CD14-positive monocyte (primary cell): ENCODE data around the gene NPLOC4. TPM values are rescaled to one million over a fixed set of nuclear protein-coding genes. Genes with fewer than 3 reads are reported as not detected.
A peak's percentile ranks its signal among the peaks of the same experiment; 100 is the strongest.

Source experiments
- DNase-seq, 3 donors: peaks; one replicate each; pipeline ENCODE4 v3.0.0-alpha.2; 2011 to 2022
- H2AFZ ChIP-seq: 2 replicates; pipeline ENCODE4 v1.6.0; 2012; ENCODE audit warnings: mild to moderate bottlenecking, low read depth, low read length, inconsistent platforms; ENCODE audit not compliant: insufficient read depth, poor library complexity, severe bottlenecking
- H3K27ac ChIP-seq, 2 donors: 1 replicate in 1 of 2; 2 replicates in 1 of 2; pipeline ENCODE4 v1.5.1; 2012 to 2013; ENCODE audit warnings: low read length in 2 of 2, control low read depth in 1 of 2, inconsistent platforms in 1 of 2, low read depth in 1 of 2, mild to moderate bottlenecking in 1 of 2
- H3K27me3 ChIP-seq, 2 donors: one replicate each; pipeline versions ENCODE4 v1.6.0 to v1.6.1; 2011 to 2013; ENCODE audit warnings: low read length in 2 of 2; ENCODE audit not compliant: control insufficient read depth in 2 of 2, insufficient read depth in 2 of 2
- H3K36me3 ChIP-seq, 2 donors: replicated peaks in 1 of 2; 1 replicate in 1 of 2; 2 replicates in 1 of 2; pipeline versions ENCODE4 v1.5.1 to v1.6.1; 2012 to 2013; ENCODE audit warnings: low read length in 2 of 2, control low read depth in 1 of 2, inconsistent platforms in 1 of 2, mild to moderate bottlenecking in 1 of 2; ENCODE audit not compliant: insufficient read depth in 2 of 2, control insufficient read depth in 1 of 2
- H3K4me1 ChIP-seq, 2 donors: 1 replicate in 1 of 2; 2 replicates in 1 of 2; pipeline versions ENCODE4 v1.5.1 to v1.6.1; 2012 to 2013; ENCODE audit warnings: low read length in 2 of 2, control low read depth in 1 of 2, inconsistent platforms in 1 of 2, mild to moderate bottlenecking in 1 of 2, moderate library complexity in 1 of 2; ENCODE audit not compliant: insufficient read depth in 2 of 2, control insufficient read depth in 1 of 2
- H3K4me2 ChIP-seq: replicated peaks from 2 replicates; pipeline ENCODE3; 2012; ENCODE audit warnings: low read length, moderate library complexity, mild to moderate bottlenecking; ENCODE audit not compliant: poor library complexity, severe bottlenecking; ENCODE audit errors: extremely low read depth
- H3K4me3 ChIP-seq, 3 experiments: fragments of 200-600 bp in 1 of 3; sonication (generic) in 1 of 3; replicated peaks in 1 of 3; 1 replicate in 2 of 3; 2 replicates in 1 of 3; pipeline ENCODE4 v1.5.1; 2011 to 2013; ENCODE audit warnings: low read length in 3 of 3, mild to moderate bottlenecking in 3 of 3, control low read depth in 2 of 3, low read depth in 2 of 3, inconsistent platforms in 1 of 3, moderate library complexity in 1 of 3
- H3K79me2 ChIP-seq: 2 replicates; pipeline ENCODE4 v1.6.0; 2012; ENCODE audit warnings: mild to moderate bottlenecking, control low read depth, inconsistent platforms, low read length, moderate library complexity; ENCODE audit not compliant: insufficient read depth
- H3K9ac ChIP-seq: 2 replicates; pipeline ENCODE4 v1.6.0; 2017; ENCODE audit warnings: low read length, mild to moderate bottlenecking; ENCODE audit not compliant: insufficient read depth, poor library complexity, severe bottlenecking
- H3K9me3 ChIP-seq, 2 donors: replicated peaks in 1 of 2; 1 replicate in 1 of 2; 2 replicates in 1 of 2; pipeline versions ENCODE4 v1.5.1 to v1.6.1; 2012 to 2013; ENCODE audit warnings: low read length in 2 of 2, control low read depth in 1 of 2; ENCODE audit not compliant: control insufficient read depth in 1 of 2, insufficient read depth in 1 of 2
- H4K20me1 ChIP-seq: 2 replicates; pipeline ENCODE4 v1.6.0; 2012; ENCODE audit warnings: mild to moderate bottlenecking, low read length, control low read depth, moderate library complexity; ENCODE audit not compliant: insufficient read depth
- H3K27ac Mint-ChIP-seq, 7 donors: one replicate each; pipeline ENCODE4 v1.8.0; 2020; ENCODE audit warnings: mild to moderate bottlenecking in 7 of 7, mixed read lengths in 7 of 7, moderate library complexity in 6 of 7, inconsistent platforms in 2 of 7
- H3K27me3 Mint-ChIP-seq, 3 donors: one replicate each; pipeline ENCODE4 v1.8.0; 2021 to 2022; ENCODE audit warnings: low read depth in 3 of 3, mild to moderate bottlenecking in 3 of 3, mixed read lengths in 3 of 3, moderate library complexity in 3 of 3, inconsistent platforms in 1 of 3
- H3K36me3 Mint-ChIP-seq, 2 donors: one replicate each; pipeline ENCODE4 v1.8.0; 2020; ENCODE audit warnings: mixed read lengths in 2 of 2, inconsistent platforms in 1 of 2, mild to moderate bottlenecking in 1 of 2
- H3K4me1 Mint-ChIP-seq: one replicate; pipeline ENCODE4 v1.8.0; 2020; ENCODE audit warnings: mild to moderate bottlenecking, mixed read lengths
- H3K4me3 Mint-ChIP-seq, 2 donors: one replicate each; pipeline ENCODE4 v1.8.0; 2020; ENCODE audit warnings: mild to moderate bottlenecking in 2 of 2, mixed read lengths in 2 of 2, moderate library complexity in 1 of 2
- H3K9me3 Mint-ChIP-seq, 7 donors: one replicate each; pipeline ENCODE4 v1.8.0; 2020 to 2022; ENCODE audit warnings: mixed read lengths in 7 of 7, mild to moderate bottlenecking in 6 of 7, moderate library complexity in 6 of 7, inconsistent platforms in 2 of 7
- WGBS: methylation state at CpG from one replicate; pipeline ENCODE4 v1.1.5; 2013; ENCODE audit warnings: missing lambda C conversion rate; ENCODE audit not compliant: insufficient coverage; 5-methylcytosine and 5-hydroxymethylcytosine counted together
- intact Hi-C, 2 donors: fragments of 100-400 bp; cut with micrococcal nuclease; formaldehyde crosslinking; loops; one replicate each; pipeline versions ENCODE4 v1.15.0 to v1.15.1; 2023
- polyA plus RNA-seq, 3 donors: library from polyadenylated mRNA; depleted of rRNA in 1 of 3; unstranded in 2 of 3; stranded (reverse) in 1 of 3; fragments of 300-500 nt in 2 of 3; fragments of >200 nt in 1 of 3; fragmentation: Illumina TruSeq in 2 of 3; gene quantifications; 1 replicate in 2 of 3; 2 replicates in 1 of 3; pipeline ENCODE4 v1.2.3, GENCODE V29; 2012 to 2021
- TF ChIP-seq, protein P1 (sequence below): fragments of 200-600 bp; IDR thresholded peaks from one replicate; pipeline ENCODE4 v1.8.0; 2022; ENCODE audit warnings: antibody characterized with exemption, mild to moderate bottlenecking

Gene NPLOC4
- polyA plus RNA-seq, 3 donors = 92.1 to 112 (median 106) TPM

GRCh38 chr17:81537343-81537855, 99.5 kb downstream of the NPLOC4 start:
- Mint-ChIP-seq H3K36me3 (peaks cover 24 to 44% of the 10 kb centered on the region in 2 donors), H3K4me3 (peak overlapping the region in 1 of 2 donors; percentile 63), H3K4me1 (peaks cover 11% of the 10 kb centered on the region), H3K9me3 (peaks cover 0 to 6% (median 2%) of the 10 kb centered on the region in 7 donors), H3K27ac (no peak overlapping the region), H3K27me3 (peaks cover 35 to 53% (median 41%) of the 10 kb centered on the region in 3 donors)
- peak in 2 of 3 donors; percentile 27 to 43 for DNase-seq
- H3K4me1 ChIP-seq = peaks cover 7 to 12% of the 10 kb centered on the region in 2 donors
- no peak overlapping the region for H3K4me2 ChIP-seq
- TF ChIP-seq, protein P1, sequence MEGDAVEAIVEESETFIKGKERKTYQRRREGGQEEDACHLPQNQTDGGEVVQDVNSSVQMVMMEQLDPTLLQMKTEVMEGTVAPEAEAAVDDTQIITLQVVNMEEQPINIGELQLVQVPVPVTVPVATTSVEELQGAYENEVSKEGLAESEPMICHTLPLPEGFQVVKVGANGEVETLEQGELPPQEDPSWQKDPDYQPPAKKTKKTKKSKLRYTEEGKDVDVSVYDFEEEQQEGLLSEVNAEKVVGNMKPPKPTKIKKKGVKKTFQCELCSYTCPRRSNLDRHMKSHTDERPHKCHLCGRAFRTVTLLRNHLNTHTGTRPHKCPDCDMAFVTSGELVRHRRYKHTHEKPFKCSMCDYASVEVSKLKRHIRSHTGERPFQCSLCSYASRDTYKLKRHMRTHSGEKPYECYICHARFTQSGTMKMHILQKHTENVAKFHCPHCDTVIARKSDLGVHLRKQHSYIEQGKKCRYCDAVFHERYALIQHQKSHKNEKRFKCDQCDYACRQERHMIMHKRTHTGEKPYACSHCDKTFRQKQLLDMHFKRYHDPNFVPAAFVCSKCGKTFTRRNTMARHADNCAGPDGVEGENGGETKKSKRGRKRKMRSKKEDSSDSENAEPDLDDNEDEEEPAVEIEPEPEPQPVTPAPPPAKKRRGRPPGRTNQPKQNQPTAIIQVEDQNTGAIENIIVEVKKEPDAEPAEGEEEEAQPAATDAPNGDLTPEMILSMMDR = peak; percentile 85
- no peak overlapping the region for H3K9ac ChIP-seq
- H3K27me3 ChIP-seq = peaks cover 9 to 48% of the 10 kb centered on the region in 2 donors
- H4K20me1 ChIP-seq = peaks cover 13% of the 10 kb centered on the region
- no peak overlapping the region for H2AFZ ChIP-seq
- peaks cover 0 to 16% of the 10 kb centered on the region in 2 donors for H3K9me3 ChIP-seq
- H3K4me3 ChIP-seq = no peak overlapping the region
- intact Hi-C loops = loop anchor here (1.0 to 5.0 kb wide), 2 partner anchors 280 to 284 kb away; no protein-coding TSS in a partner anchor
- H3K79me2 ChIP-seq = no peaks in the 10 kb centered on the region
- WGBS = 11% methylated on average over 7 of the region's 17 CpGs
- H3K27ac ChIP-seq = no peak overlapping the region
- peaks cover 35 to 42% of the 10 kb centered on the region in 2 donors for H3K36me3 ChIP-seq

DNA sequence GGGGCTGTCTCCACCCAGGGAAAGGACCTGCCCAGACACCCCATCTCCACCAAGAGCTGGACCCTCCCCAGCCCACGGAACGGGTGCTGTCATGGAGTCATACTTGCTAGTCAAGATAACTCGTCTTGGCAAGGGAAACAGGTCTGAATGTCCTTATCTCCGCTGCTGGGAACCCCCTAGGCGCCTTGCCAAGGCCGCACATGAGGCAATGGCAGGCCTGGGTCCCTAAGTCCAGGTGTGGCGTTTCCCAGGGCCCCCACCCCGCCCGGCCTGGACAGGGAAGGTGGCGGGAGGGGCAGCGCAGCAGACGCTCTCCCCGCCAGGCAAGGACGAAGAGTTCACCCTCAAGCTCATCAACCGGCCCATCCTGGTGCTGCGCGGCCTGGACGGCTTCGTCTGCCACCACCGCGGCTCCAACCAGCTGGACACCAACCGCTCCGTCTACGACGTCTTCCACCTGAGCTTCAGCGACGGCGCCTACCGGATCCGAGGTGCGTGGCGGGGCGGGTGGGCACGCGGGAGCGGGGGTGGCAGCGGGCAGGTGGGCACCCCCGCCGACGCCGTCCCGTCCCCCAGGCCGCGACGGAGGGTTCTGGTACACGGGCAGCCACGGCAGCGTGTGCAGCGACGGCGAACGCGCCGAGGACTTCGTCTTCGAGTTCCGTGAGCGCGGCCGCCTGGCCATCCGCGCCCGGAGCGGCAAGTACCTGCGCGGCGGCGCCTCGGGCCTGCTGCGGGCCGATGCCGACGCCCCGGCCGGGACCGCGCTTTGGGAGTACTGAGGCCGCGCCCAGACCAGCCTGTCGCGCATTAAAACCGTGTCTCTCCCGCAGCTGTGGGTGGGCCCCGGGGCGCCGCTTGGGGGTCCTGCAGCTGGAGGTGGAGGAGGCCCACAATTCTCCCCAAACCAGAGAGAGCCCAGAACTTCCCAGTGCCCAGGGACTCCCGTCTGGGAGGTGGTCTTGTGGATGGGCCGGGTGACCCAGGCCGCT, 100.3 kb downstream of the NPLOC4 start:
- H3K9me3 ChIP-seq = peaks cover 0 to 16% of the 10 kb centered on the region in 2 donors
- peaks cover 31 to 38% of the 10 kb centered on the region in 2 donors for H3K36me3 ChIP-seq
- no peak overlapping the region for H3K9ac ChIP-seq
- Mint-ChIP-seq H3K27ac (no peak overlapping the region), H3K9me3 (peaks cover 0 to 6% (median 2%) of the 10 kb centered on the region in 7 donors), H3K36me3 (peaks cover 23 to 38% of the 10 kb centered on the region in 2 donors), H3K4me3 (peak overlapping the region in 1 of 2 donors; percentile 78), H3K4me1 (peaks cover 11% of the 10 kb centered on the region), H3K27me3 (peaks cover 35 to 53% (median 41%) of the 10 kb centered on the region in 3 donors)
- H3K4me2 ChIP-seq = no peak overlapping the region
- DNase-seq = no peak
- intact Hi-C loops = loop anchor here (1.0 to 5.0 kb wide), 2 partner anchors 279 to 283 kb away; no protein-coding TSS in a partner anchor
- no peaks in the 10 kb centered on the region for H3K79me2 ChIP-seq
- H3K27ac ChIP-seq = no peak overlapping the region
- H3K4me1 ChIP-seq = peaks cover 7 to 12% of the 10 kb centered on the region in 2 donors
- H2AFZ ChIP-seq = no peak overlapping the region
- peaks cover 9 to 48% of the 10 kb centered on the region in 2 donors for H3K27me3 ChIP-seq
- peaks cover 13% of the 10 kb centered on the region for H4K20me1 ChIP-seq
- WGBS = 9% methylated on average over 78 of the region's 89 CpGs
- TF ChIP-seq, protein P1 = no peak
- no peak overlapping the region for H3K4me3 ChIP-seq
